ENCODE results near the gene DIS3L2.

- no peak for TF ChIP-seq POLR2AphosphoS5 (IDR thresholded peaks at IDR 0.05; ENCODE audit: insufficient read depth in 1 of 2, low read depth in 1 of 2)
- TF ChIP-seq CTCF (IDR thresholded peaks at IDR 0.05) = no peak
Measured at GRCh38 chr2:232260075-232260474, 298.6 kb downstream of the DIS3L2 start.
